HG03280 (cell line): ENCODE results near the gene BOD1L1.

Experiments used
- ATAC-seq: cut with Tn5 transposase; IDR thresholded peaks from one replicate; pipeline ENCODE4 v1.9.1; 2021; ENCODE audit warnings: mild to moderate bottlenecking, moderate library complexity; ENCODE audit not compliant: unreplicated experiment

Gene BOD1L1

GRCh38 chr4:13541176-13541604 lies 86.3 kb downstream of the BOD1L1 start:
- no peak for ATAC-seq

DNA sequence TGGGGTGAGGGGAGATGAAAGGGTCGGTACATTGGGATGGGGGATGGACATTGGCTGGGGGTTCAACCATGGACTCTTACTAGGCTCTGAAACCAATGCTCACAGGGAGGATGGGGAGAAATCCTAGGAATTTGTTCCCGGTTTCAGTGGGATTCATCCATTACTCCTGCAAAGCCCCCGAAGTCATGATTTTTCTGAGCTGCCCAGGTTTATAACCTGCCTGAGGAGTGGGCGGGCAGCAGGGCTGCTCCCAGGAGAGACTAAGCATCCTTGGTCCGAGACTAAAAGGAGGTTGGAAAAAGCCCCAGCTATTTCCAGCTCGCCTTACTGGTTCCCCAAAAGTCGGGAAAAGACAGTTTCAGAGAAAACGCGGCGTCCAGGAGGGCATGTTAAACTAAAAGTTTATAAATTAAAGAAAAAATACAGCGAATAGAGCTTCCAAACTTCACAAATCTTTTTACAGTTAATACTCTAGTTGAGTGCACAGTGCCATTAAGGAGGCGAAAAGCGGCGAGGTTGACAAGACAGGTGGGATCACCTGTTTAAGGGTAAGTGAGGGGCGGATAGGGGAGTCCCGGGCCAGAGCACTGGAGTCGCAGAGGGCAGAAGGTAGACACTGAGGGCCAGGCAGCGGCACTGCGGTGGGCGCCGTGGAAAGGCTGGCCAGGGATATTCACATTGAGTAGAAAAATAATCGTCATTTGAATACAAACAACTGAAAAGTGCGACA lies 86.9 kb downstream of the BOD1L1 start:
- no peak for ATAC-seq

GRCh38 chr4:13539619-13540445 lies 87.7 kb downstream of the BOD1L1 start:
- ATAC-seq: no peak

DNA sequence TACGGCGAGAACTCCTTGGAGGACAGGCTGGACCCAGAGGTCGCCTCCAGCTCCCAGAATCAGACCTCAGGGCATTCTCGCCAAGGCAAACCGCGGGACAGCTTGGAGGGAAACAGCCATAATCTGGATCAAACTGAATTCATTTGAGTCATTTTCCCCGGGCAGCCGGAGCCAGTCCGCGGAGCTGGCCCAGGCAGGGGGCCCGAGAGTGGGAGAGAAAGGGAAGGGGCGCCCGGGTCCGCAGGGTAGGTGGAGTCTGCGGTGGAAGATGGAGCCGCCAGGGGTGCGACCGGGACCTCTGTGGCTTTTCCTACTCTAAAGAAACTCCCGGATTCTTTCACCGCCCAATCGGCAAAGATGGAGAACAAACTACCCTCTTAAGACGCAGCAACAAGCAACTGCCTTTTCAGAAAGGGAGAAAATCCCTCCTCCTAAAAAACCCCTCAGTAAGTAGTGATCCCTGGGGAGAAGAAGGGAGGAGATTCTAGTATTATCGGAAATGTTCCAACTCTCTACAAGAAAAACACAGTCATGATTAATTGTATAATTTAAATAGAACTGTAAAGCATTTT lies 88.4 kb downstream of the BOD1L1 start:
- ATAC-seq: no peak

- ATAC-seq: no peak
These were observed 89.0 kb downstream of the BOD1L1 start for GRCh38 chr4:13538427-13538973.

- ATAC-seq: no peak
These were observed 89.7 kb downstream of the BOD1L1 start for GRCh38 chr4:13537832-13538177.

GRCh38 chr4:13537011-13537831 lies 90.3 kb downstream of the BOD1L1 start:
- no peak for ATAC-seq

GRCh38 chr4:13536607-13537006 lies 90.9 kb downstream of the BOD1L1 start:
- ATAC-seq: no peak

DNA sequence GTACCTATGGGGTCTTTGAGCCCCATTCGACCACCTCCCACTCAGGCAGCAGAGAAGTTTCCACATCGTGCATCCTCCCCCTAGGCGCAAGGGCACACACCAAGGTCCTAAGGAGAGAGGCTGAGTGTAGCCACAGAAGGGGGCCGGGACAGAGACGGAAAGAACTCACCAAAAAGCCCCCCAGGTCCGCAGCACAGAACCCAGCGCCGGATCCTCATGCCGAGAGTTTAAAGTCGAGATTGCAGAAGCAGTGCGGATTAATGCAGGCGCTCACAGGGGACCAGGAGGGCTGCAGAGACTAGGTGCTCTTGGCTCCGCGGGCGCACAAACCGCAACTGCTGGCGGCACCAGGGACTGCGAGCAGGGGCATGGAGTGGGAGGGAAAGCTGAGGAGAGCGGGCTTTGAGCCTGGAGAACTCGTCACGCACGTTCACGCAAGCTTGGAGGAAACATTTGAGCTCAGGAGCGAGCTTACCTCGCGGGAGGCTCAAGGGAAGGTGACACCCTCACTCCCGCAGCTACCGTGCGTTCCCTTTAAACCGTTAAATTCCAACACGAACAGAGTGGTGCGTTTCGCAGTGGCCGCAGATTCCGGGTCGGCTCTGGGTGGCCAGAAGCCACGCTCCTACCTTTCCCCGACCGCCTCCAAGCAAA lies 91.7 kb downstream of the BOD1L1 start:
- no peak for ATAC-seq

GRCh38 chr4:13535118-13535517 lies 92.4 kb downstream of the BOD1L1 start:
- no peak for ATAC-seq

GRCh38 chr4:13534344-13535063 lies 93.0 kb downstream of the BOD1L1 start:
- no peak for ATAC-seq

DNA sequence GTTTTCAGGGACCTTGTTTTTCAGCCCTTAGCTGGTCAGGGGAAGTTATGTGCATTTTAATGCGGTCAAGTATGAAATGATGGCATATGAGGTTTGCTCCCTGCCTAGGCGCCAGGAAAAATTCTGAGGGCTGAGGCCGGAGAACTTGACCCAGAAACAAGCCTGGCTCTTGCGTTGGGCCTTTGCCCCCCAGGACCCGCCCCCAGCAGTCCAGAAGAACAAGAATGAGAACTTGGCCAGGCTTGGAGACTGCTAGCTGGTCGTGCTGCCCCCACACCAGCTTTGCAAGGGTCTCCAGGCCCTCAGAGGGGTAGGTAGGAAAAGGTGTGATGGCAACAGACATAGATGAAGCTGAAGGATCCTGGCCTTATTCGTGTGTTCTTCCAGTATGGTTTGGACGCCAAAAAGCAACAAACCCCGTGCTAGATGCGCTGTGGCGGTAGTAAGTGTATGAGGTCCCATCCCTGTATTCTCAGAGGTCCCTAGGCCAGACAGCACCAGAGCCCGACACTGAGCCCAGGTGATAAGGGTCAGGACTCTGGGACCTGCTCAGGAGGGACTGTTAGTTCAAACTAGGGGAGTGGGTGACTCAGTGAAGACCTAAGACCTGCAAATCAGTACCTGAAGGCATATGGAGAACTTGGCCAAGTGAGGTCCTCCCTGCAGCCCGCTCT lies 93.7 kb downstream of the BOD1L1 start:
- ATAC-seq: no peak

GRCh38 chr4:13531625-13531998 lies 95.9 kb downstream of the BOD1L1 start:
- no peak for ATAC-seq

- ATAC-seq: no peak
These were observed 96.5 kb downstream of the BOD1L1 start for GRCh38 chr4:13530823-13531624.

DNA sequence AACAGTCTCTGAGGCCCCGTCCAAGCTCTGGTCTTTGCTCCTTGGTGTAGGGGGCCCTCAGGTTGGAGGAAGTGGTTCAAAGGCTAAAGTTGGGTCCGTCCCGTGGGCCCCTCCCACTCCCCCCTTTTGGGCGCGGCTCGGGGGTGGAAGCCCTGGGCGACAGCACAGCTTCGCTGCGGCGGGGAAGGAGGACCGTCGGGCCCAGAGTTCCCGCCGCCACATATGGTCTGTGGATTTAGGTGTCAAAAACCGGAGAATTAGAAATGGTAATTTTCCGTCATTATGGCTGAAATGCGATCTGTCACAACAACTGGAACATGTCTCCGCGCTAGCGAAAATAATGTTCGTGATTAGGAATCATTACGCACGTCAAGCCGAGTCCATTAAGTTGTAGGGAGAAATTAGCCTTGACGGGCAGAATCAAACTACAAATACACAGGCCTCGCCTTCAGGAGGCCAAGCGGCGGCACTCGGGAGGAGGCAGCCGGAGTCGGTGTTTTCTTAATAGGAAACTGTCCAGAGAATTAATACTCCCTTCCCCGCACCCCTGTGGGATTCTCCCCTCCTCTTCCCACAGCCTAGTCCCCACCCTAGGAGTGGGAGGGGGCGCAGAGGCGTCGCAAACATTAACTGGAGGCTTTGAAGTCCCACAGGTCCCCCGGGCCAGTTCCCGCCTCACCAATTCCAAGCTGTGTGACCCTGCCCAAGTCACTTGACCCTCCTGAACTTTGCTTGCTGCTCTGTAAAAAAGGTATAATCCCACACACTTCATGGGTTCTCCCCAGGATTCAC lies 98.2 kb downstream of the BOD1L1 start:
- no peak for ATAC-seq

GRCh38 chr4:13528821-13529127 lies 98.8 kb downstream of the BOD1L1 start:
- ATAC-seq: no peak

GRCh38 chr4:13527981-13528820 lies 99.3 kb downstream of the BOD1L1 start:
- ATAC-seq: peak; percentile 77
